HG02870 (cell line): Measurements from ENCODE around the gene ZDHHC9.

ENCODE experiments used
- ATAC-seq: cut with Tn5 transposase; IDR thresholded peaks from one replicate; pipeline ENCODE4 v1.9.1; 2021; ENCODE audit warnings: mild to moderate bottlenecking, moderate library complexity; ENCODE audit not compliant: unreplicated experiment

ZDHHC9 gene

DNA sequence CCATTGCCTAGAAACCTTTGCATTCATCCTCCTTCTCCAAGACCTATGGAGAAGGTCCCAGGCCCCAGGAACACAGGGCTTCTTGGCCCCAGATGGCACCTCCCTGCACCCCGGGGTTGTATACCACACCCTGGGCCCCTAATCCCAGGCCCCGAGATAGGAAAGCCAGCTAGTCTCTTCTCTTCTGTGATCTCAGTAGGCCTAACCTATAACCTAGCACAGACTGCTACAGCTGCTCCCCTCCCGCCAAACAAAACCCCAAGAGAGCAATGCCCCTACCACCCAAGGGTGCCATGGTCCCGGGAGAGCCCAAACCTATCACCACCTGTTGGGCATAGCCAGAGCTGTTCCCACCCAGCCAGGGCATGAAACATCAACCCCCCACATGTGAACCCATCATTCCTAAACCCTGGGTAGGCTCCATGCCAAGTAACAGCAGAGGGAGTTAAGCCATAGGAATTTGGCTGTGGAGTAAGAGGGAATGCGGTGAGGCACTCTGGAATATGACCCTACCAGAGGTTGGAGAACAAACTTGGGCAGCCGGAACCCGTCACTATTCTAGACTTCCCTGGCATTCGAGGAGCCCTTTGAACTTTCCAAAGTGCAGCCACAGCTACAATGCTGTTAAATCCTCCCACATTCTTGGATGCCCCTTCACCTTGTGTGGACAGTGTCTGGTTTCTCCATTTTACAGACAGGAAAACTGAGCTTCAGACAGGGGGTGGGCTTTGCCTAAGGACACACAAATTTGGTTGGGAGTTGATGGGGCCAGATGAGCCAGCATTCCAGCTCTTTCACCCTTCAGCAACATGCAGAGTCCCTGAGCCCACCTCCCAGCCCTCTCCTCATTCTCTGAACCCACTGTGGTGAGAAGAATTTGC lies 74.9 kb downstream of the ZDHHC9 start:
- ATAC-seq, result no peak

DNA sequence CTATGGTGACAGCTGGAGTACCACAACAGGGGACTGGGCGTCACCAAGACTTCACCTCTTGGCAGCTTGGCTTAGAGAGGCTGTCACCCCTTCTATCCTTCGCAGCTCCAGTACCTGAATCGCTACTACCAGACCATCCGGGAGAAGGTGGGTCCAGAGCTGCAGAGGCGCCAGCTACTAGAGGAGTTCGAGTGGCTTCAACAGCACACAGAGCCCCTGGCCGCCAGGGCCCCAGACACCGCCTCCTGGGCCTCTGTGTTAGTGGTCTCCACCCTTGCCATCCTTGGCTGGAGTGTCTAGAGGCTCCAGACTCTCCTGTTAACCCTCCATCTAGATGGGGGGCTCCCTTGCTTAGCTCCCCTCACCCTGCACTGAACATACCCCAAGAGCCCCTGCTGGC lies 75.5 kb downstream of the ZDHHC9 start:
- no peak for ATAC-seq

DNA sequence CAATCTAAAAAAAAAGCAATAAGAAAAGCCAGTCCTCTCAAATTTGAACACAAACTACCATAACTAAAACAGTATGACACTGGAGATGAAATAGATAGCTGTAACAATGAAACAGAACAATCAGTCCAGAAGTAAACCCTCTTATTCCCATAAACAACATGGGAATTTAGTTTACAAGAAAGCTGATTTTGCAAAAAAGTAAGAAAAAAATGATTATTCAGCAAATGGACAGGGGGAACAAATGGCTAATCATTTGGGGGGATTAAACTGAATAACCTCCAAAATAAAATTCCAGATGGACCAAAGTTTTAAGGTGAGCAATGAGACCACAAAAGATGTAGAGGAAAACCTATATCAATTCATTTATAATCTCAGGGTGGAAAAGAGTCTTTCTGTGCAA lies 80.0 kb downstream of the ZDHHC9 start:
- no peak for ATAC-seq

DNA sequence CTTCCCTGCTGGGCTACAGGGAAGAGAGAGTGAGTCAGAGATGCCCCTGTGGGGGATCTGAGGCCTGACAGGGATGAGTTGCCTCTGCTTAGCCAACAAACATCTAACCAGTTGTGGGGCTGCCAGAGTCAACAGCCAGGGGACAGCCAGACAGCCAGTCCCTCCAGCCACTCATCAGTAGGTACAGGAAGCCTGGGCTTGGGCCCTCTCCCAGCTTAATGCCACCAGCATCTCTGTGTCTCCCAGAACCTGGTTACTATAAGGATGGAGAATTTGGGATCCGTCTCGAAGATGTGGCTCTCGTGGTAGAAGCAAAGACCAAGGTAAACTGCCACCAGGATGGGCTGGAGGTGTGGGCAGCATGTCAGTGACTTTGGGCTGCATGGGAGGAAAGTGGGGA lies 81.2 kb downstream of the ZDHHC9 start:
- no peak for ATAC-seq

DNA sequence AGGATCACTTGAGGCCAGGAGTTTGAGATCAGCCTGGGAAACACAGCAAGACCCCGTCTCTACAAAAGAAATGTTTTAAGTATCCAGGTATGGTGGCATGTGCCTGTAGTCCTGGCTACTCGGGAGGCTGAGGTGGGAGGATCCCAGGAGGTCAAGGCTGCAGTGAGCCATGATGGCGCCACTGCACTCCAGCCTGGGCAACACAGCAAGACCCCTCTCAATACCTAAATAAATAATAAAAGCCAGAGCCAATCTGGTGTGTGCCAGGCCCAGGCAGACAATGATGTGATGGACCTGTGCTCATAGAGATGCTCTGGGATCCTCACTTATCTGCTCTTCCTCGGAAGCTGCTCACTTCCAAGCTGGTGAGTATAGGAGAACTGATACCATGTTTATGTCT lies 82.1 kb downstream of the ZDHHC9 start:
- no peak for ATAC-seq

DNA sequence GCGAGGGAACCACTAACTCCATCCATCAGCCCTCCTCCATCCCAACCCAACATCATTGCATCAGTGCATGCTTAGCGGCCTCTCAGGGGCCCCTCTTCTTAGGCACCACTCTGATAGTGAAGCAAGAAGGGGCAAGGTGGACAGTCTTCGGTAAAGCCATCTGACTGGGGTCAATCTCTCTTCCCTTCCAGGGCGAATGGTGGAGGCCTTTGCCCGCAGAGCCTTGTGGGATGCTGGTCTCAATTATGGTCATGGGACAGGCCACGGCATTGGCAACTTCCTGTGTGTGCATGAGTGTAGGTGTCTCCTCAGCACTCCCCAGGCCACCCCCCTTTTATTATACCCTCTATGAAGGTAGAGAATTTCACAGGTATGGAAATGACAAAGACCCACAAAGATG lies 82.7 kb downstream of the ZDHHC9 start:
- no peak for ATAC-seq

DNA sequence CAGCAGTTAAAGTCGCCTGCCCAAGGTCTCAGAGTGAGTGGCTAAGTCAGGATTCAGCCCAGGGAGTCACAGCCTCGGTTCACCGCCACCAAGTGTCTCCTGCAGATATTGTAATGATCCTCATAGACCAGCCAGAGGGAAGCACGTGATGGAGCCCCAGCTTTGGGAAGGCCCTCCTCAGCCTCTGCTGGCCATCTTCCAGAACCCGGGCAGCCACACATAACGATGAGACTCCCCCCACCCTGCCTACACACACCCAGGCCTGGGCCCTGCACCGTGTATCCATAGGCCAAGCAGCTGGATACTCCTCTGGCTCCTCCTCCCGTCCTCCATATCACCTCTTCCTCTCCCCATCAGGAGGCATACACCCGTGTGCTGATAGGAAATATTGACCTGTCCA lies 83.5 kb downstream of the ZDHHC9 start:
- no peak for ATAC-seq

DNA sequence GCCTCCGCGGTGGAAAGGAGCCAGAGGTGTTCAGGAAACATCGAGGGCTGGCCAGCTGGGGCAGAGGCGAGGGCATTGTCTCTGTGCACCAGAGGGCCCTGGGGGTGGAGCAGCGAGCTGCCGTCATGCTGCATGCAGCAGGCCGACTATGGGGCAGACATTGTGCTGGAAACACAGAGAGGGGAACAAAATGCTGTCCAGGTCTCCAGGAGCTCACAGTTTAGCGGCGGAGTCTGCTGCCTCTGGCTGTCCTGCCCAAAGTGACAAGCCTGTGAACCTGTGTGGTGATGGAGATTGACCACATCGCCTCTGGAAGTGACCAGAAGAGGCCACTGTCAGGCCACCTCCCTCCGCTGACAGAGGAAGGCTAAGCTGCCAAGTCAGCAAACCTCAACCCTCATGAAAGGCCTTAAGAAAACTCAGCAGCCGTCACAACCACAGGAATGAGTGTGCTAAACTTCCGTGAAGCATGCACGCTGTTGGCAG lies 84.1 kb downstream of the ZDHHC9 start:
- peak; percentile 44 for ATAC-seq

DNA sequence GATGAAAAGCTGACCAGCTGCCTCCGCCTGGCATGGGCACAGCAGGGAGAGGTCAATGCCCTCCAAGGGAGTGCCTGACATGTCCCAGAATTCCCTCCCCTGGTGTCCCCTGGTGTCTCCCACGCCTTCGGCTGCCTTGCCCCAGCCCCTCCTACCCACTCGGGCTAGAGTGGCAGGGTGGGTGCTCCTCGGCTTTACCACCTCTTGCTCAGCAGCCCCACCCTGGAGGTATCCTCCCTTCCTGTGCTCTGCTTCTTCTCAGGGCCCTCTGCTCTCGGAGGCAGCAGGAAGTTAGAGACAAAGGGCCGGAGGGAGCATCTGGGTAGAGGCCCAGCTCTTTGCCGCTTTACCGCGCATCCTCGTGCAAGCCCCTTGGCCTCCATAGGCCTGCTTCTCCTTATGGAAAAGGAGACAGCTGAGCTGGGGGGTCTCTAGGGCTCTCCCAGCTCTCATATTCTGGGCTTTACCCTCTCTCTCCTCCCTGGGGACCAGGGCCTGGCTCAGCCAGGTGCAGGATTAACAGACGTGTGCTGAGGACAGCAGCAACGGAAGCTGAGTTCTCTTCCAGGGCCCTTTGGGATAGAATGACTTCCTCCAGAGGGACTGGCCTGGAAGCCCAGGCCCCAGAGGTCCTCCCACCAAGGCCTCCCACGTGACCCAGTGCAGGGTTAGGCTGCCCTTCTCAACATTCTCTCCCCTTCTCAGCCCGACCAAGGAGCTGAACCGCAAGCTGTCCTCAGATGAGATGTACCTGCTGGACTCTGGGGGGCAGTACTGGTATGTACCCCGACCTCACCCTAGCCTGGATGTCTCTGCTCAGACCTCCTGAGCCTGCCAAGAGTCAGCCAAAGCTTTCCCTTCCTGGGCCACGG lies 87.7 kb downstream of the ZDHHC9 start:
- ATAC-seq, result no peak

DNA sequence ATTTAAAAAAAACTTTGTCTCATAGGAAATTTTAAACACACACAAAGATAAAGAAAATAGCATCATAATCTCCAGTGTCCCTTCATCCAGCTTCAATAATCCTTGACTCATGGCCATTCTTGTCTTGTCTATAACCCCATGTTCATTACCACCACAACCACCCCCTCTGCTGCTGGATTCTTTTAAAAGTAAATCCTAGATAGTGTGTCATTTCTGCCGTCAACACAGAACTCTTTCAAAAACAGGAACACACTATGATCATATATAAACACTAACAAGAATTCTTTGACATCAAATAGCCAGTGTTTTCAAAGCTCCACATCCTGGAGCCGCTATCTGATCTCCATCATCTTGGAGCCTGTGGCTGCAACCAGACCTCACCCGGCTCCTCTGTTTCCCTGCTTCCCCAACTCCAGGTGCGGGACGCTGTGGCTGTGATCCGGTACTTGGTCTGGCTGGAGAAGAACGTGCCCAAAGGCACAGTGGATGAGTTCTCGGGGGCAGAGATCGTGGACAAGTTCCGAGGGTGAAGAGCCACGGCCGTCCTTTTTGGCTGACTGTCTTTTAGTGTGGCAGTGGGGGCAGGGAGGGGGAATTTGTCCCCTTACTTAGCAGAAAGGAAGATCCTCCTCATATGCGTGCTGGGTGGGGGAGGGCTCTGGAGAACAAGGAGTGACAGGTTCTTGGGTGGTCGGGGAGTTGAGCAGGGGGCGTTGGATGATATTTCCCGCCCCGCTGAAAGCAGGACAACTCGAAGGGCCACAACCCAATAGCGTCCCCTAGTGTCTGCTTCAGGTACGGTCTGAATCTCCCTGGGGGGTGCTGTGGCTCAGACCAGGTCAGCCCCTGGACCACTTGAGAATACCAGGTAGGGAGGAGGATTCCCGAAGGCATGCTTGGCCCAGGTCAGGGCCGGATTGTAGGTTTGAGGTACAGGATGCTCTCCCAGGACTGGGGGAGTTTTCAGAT lies 89.3 kb downstream of the ZDHHC9 start:
- no peak for ATAC-seq
